ENCODE results near the gene EFNA4.

EFNA4 gene

GRCh38 chr1:155048449-155049334 lies 14.8 kb upstream of the EFNA4 start:
- no peak for TF ChIP-seq CTCF (IDR thresholded peaks at IDR 0.05; ENCODE audit: insufficient read depth, missing control alignments)
- no peak for DNase-seq (ENCODE audit: insufficient read length, low spot score)
- FAIRE-seq: no peak

- no peak for DNase-seq (ENCODE audit: insufficient read length, low spot score)
- FAIRE-seq: no peak
- no peak for TF ChIP-seq CTCF (IDR thresholded peaks at IDR 0.05; ENCODE audit: insufficient read depth, missing control alignments)
Measured at GRCh38 chr1:155049651-155050559, 13.6 kb upstream of the EFNA4 start.

- DNase-seq (ENCODE audit: insufficient read length, low spot score) (peak; percentile 100), FAIRE-seq (no peak)
- TF ChIP-seq CTCF (IDR thresholded peaks at IDR 0.05; ENCODE audit: insufficient read depth, missing control alignments): peak; percentile 82
Measured at GRCh38 chr1:155050560-155051341, 12.8 kb upstream of the EFNA4 start, which contains the start of gene ADAM15. Gene ADAM15 (plus strand): TSS chr1:155051316. CDS start chr1:155051387, 71 bp downstream.

- no peak for DNase-seq (ENCODE audit: insufficient read length, low spot score)
- TF ChIP-seq CTCF (IDR thresholded peaks at IDR 0.05; ENCODE audit: insufficient read depth, missing control alignments): no peak
- no peak for FAIRE-seq
Measured at GRCh38 chr1:155051342-155051776, 12.2 kb upstream of the EFNA4 start.

GRCh38 chr1:155051777-155052398 lies 11.7 kb upstream of the EFNA4 start:
- no peak for DNase-seq (ENCODE audit: insufficient read length, low spot score)
- no peak for TF ChIP-seq CTCF (IDR thresholded peaks at IDR 0.05; ENCODE audit: insufficient read depth, missing control alignments)
- FAIRE-seq: no peak

Measured in D721Med (cell line).